Mesodermal cell (in vitro differentiated cells): ENCODE results near the gene SLC17A5. TPM values are rescaled to one million over a fixed set of nuclear protein-coding genes. Genes with fewer than 3 reads are reported as not detected.

ENCODE experiments used
- H3K27ac ChIP-seq: 2 replicates; pipeline ENCODE4 v1.7.0; 2013; ENCODE audit warnings: mild to moderate bottlenecking, low read depth, low read length, moderate library complexity; ENCODE audit not compliant: severe bottlenecking
- H3K36me3 ChIP-seq: 2 replicates; pipeline ENCODE4 v1.7.1; 2013; ENCODE audit warnings: mild to moderate bottlenecking, low read length, moderate library complexity; ENCODE audit not compliant: control insufficient read depth, insufficient read depth
- H3K4me1 ChIP-seq: one replicate; pipeline ENCODE4 v1.7.1; 2013; ENCODE audit warnings: mild to moderate bottlenecking, low read length; ENCODE audit not compliant: insufficient read depth, control insufficient read depth, poor library complexity, severe bottlenecking
- H3K4me3 ChIP-seq: 2 replicates; pipeline ENCODE4 v1.7.0; 2013; ENCODE audit warnings: low read length, control low read depth, mild to moderate bottlenecking; ENCODE audit not compliant: insufficient read depth, poor library complexity, severe bottlenecking; ENCODE audit errors: extremely low read depth
- H3K9me3 ChIP-seq: 2 replicates; pipeline ENCODE4 v1.7.1; 2013; ENCODE audit warnings: mild to moderate bottlenecking, low read length, moderate library complexity; ENCODE audit not compliant: control insufficient read depth
- WGBS, 2 experiments: methylation state at CpG; one replicate each; pipeline ENCODE4 v1.1.5; 2013; ENCODE audit warnings: missing lambda C conversion rate in 2 of 2; ENCODE audit not compliant: insufficient coverage in 2 of 2; 5-methylcytosine and 5-hydroxymethylcytosine counted together
- polyA plus RNA-seq, 2 experiments: library from polyadenylated mRNA; stranded (reverse); fragments of 50-300 nt; gene quantifications; one replicate each; pipeline ENCODE4 v1.2.3, GENCODE V29; 2013

Gene SLC17A5, protein sequence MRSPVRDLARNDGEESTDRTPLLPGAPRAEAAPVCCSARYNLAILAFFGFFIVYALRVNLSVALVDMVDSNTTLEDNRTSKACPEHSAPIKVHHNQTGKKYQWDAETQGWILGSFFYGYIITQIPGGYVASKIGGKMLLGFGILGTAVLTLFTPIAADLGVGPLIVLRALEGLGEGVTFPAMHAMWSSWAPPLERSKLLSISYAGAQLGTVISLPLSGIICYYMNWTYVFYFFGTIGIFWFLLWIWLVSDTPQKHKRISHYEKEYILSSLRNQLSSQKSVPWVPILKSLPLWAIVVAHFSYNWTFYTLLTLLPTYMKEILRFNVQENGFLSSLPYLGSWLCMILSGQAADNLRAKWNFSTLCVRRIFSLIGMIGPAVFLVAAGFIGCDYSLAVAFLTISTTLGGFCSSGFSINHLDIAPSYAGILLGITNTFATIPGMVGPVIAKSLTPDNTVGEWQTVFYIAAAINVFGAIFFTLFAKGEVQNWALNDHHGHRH
- 14.6 TPM for polyA plus RNA-seq (2013, experiment 1 of 2)
- polyA plus RNA-seq (2013, experiment 2 of 2) = 15.0 TPM

DNA sequence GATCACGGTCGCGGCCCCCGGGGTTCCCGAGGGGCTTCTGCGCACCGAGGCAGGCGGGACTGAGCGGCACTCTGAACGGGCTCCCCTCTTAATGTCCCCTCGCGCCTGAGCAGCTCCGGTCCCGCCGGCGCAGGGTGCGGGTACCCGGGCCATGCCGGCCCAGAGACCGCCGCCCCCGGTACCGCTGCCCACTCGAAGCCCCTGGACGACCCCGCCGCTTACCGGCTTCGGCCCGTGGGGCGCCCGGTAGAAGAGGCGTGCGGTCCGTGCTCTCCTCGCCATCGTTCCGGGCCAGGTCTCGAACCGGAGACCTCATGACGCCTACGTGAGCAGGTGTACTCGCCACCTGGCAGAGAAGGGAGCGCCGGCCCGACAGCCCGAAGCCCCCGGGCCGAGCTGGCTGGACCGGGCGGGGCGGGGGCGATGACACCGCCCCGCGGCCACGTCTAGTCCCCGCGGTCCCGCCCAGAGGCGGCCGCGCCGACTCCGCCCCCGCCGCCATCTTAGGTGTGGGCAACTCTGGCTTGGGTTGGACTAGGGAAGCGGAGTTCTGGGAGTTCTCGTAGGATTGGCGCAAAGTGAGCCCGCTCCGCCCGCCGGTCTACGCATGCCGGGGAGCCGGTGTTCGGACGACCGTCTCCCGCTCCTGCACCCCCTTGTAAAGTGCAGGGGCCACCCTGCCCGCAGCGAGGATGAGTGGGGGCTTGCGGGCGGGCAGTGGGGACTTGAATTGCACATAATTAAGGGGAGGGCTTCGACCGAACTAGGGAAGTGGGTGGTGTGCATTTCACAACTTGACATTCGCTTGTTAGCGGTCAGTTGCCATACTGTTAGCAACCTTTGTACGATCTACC is at the start of gene SLC17A5:
SLC17A5 (minus strand) TSS at position 422 of the 854 bp plus-strand sequence; CDS start at position 316, 106 bp downstream.
- peak within 1 kb of the TSS; percentile 87 for H3K27ac ChIP-seq
- no peaks in the 10 kb centered on the region for H3K36me3 ChIP-seq
- no peaks in the 10 kb centered on the region for H3K4me1 ChIP-seq
- peak within 1 kb of the TSS; percentile 91 for H3K4me3 ChIP-seq
- no peaks in the 10 kb centered on the region for H3K9me3 ChIP-seq
- 0% methylated on average over 73 to 87 of the region's 90 CpGs for WGBS, 2 experiments

DNA sequence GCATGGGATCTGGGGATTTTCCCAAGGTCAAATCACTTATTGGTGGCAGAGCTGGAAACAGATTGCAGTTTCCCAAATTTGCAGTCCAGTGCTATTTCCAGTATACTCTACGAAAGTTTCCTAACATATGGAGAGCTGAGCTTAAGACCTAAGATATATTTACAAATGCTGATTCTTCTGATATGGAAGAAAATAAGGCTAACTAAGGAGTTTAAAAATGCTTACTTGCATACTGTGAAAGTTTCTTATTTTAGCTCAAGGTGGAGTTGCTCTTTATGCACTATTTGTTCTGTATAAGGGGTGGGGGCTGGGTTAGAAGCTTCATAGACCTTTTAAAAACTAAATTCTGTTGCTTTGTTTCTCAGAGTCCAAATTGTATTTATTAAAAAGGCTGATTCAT is 49.7 kb upstream of the SLC17A5 start:
- Histone ChIP-seq H3K36me3 (no peaks in the 10 kb centered on the region), H3K4me3 (no peak overlapping the region), H3K27ac (no peak overlapping the region), H3K9me3 (no peaks in the 10 kb centered on the region), H3K4me1 (peaks cover 28% of the 10 kb centered on the region)
- no CpG with 5 or more reads among the region's 1 CpG for WGBS, 2 experiments

DNA sequence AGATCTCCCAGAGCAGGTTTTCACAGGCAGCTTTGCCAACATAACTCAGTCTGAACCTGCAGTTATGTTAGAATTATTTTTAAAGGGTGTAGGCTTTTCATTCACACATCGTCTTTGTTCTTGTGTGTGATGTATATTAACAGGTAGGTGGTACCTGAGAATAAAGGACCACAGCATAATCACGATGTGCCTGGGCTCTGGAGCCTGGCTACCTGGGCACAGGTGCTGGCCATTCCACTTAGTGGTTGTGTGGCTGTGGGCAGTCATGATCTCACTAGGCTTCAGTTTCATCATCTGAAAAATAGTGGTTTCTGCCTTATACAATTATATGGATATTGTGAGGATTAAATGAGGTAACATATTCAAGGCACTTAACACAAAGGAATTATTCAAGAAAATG is 48.7 kb upstream of the SLC17A5 start:
- no peak overlapping the region for H3K27ac ChIP-seq
- WGBS, 2 experiments = 92 to 100% methylated on average over 1 to 2 of the region's 2 CpGs
- H3K4me1 ChIP-seq = peaks cover 28% of the 10 kb centered on the region
- no peaks in the 10 kb centered on the region for H3K36me3 ChIP-seq
- H3K9me3 ChIP-seq = no peaks in the 10 kb centered on the region
- no peak overlapping the region for H3K4me3 ChIP-seq

DNA sequence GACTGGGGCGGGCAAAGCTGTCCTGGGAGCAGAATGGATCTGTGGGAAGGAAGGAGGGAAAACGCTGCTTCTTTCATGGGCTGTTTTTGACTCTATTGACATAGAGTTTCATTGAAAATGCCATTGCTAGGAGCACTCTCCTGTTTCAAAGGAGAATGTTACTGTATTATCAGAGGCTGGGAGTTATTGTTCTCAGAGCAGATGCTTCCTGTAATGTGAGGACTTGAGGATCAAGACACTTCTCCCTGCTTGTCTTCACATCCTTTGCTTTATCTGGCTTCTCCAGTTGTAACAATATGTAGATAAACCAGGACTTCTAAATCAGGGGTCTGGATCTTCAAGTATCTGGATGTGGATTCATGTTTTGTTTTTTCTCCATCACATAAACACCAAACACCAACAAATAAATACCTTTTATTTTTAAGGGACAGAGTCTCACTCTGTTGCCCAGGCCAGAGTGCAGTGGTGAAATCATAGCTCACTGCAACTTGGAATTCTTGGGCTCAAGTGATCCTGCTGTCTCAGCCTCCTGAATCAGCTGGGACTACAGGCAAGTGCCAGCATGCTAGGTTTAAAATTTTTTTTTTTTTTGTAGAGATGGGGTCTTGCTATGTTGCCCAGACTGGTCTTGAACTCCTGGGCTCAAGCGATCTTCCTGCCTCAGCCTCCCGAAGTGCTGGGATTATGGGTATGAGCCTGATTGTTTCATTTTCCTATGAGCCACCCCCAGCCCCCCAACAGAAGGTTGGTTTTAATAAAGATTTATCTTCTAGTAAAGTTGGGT is 46.1 kb upstream of the SLC17A5 start:
- H3K36me3 ChIP-seq = no peaks in the 10 kb centered on the region
- H3K27ac ChIP-seq = peak overlapping the region; percentile 55
- H3K9me3 ChIP-seq = no peaks in the 10 kb centered on the region
- H3K4me1 ChIP-seq = peaks cover 23% of the 10 kb centered on the region
- WGBS, 2 experiments = 59 to 76% methylated on average over 2 to 4 of the region's 4 CpGs
- no peak overlapping the region for H3K4me3 ChIP-seq

DNA sequence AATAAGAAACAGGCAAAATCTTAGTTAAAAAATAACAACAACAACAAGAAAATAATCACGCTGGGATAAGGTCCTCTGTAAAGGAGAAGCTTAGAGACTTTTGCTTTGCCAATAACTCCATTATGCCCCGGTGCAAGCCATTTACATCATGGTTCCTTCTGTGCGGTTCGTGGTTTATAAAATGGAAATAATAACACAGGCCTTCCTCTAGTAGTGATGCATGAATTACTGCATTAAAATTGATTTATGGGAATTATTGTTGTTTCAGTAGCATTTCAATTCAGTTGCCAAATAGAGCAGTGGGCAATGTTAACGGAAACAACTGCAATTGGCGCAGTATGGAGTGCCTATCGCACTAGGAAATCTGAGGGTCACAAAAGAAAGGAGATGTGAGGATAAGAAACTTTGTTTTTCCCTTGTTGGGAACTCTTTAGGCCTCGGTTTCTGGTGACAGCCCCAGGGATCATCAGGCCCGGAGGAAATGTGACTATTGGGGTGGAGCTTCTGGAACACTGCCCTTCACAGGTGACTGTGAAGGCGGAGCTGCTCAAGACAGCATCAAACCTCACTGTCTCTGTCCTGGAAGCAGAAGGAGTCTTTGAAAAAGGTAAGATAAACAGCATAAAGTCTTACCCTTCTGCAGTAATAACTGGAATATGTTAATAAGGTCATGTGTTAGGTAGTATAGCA is 43.3 kb upstream of the SLC17A5 start:
- no peaks in the 10 kb centered on the region for H3K36me3 ChIP-seq
- H3K9me3 ChIP-seq = peaks cover 4% of the 10 kb centered on the region
- H3K27ac ChIP-seq = no peak overlapping the region
- peak overlapping the region; percentile 37 for H3K4me3 ChIP-seq
- H3K4me1 ChIP-seq = peaks cover 15% of the 10 kb centered on the region
- 80 to 100% methylated on average over 4 of the region's 10 CpGs for WGBS, 2 experiments

DNA sequence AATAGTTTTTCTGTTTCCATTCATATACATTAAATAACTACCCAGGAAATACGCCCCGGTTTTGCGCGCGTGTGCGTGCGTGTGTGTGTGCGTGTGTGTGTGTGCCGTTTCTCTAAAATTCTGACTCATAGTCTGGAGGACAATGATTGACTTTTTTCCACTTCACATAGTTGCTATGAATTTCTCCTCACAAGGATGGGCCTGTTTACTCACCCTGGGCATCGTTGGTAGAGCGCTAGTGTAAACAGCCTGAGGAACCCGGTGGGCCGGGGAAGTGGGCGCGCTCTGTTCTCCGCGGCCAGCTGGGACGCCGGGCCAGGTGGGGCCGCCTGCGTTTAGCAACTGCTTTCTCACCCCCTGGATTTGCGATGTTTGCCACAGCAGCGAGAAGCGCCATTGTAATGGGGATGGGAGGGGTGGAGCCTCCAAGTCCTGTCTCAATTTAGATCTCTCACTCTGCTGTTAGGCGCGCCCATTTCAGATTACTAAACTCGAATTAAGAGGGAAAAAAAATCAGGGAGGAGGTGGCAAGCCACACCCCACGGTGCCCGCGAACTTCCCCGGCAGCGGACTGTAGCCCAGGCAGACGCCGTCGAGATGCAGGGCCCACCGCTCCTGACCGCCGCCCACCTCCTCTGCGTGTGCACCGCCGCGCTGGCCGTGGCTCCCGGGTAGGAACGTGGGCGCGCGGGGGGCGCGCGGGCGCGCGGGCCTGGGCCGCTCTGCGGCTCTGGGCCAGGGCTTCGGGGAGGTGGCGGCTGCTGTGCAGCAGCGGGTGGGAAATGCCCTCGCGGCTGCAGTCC is 42.0 kb upstream of the SLC17A5 start, which contains the start of gene CD109:
CD109 (plus strand) TSS at position 585 of the 803 bp plus-strand sequence; CDS start at position 598, 13 bp downstream.
- Histone ChIP-seq H3K9me3 (peaks cover 4% of the 10 kb centered on the region), H3K36me3 (no peaks in the 10 kb centered on the region), H3K27ac (peak within 1 kb of the TSS; percentile 82), H3K4me1 (peaks cover 19% of the 10 kb centered on the region), H3K4me3 (peak within 1 kb of the TSS; percentile 37)
- 2 to 5% methylated on average over 34 to 41 of the region's 61 CpGs for WGBS, 2 experiments

DNA sequence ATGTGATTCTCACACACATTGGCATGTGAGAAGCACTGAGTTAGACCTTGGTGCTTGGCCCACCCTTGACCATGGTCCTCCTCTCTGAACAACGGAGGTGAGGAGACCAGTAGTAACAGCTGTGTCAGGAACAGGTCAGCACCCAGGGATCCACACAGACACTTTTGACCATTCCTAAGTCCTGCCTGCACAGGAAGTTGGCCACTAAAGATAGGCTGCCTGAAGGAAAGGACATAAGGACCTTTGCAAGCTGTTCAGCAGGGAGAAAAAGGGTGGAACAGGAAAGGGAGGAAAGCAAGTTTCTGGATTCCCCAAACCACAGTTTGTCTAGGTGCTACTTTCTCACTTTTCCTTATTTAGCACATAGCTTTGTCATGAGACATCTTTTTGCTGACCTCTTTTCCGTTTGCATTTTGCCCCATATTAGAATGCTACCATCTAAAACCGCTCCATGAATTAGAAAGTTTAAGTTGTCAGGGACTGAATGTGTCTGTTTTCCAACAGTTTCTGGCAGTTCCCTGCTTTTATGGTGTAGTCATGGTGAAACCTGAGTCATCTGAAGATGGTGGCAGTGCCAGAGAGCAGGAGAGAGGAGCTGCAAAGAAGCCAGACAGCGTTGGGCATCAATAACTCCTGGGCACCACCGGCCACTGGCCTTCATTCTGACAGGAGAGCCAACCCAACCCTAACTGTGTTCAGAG is 41.1 kb upstream of the SLC17A5 start:
- H3K27ac ChIP-seq = peak overlapping the region; percentile 82
- no peak overlapping the region for H3K4me3 ChIP-seq
- WGBS, 2 experiments = 79 to 90% methylated on average over 3 of the region's 5 CpGs

DNA sequence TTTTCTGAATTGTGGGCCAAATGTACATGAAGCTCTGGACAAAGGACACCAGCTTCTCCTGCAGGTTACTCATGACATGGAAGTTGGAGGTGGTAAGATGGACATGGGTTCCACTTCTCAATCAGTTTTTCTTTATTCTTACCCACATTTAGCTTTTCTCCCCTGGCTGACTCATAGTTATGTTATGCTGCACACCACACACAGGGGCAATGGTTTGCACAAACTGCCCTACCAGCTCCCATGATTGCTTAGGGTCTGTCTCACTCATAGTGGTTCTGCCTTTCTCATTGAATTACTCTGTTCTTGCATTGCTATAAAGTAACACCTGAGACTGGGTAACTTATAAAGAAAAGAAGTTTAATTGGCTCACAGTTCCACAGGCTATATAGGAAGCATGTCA is 37.7 kb upstream of the SLC17A5 start:
- Histone ChIP-seq H3K4me1 (peaks cover 18% of the 10 kb centered on the region), H3K9me3 (peaks cover 4% of the 10 kb centered on the region), H3K36me3 (no peaks in the 10 kb centered on the region), H3K27ac (no peak overlapping the region), H3K4me3 (no peak overlapping the region)

More for the DNA sequence above, 41.1 kb upstream of the SLC17A5 start:
- H3K4me1 ChIP-seq = peaks cover 19% of the 10 kb centered on the region
- H3K9me3 ChIP-seq = peaks cover 4% of the 10 kb centered on the region
- H3K36me3 ChIP-seq = no peaks in the 10 kb centered on the region

DNA sequence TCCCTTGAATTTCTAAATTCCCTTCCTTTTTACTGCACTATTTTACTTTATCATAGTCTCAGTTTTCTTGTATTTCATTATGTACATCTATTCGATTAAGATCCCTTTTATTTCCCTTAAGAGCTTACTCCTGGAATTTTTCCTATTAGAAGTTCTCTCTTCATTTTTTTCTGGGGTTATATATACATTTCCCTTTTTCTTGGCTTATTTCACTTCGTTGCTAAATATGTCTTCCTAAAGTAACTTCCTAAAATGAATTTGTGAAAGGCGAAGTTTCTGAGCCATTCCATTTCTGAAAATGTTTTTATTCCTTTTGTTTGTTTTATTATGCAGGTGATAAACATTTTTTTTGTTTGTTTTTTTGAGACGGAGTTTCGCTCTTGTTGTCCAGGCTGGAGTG is 36.3 kb upstream of the SLC17A5 start:
- 80% methylated on average over 1 of the region's 5 CpGs; no CpG with 5 or more reads in 1 of the 2 experiments for WGBS, 2 experiments
- Histone ChIP-seq H3K9me3 (peaks cover 4% of the 10 kb centered on the region), H3K4me3 (no peak overlapping the region), H3K4me1 (peaks cover 12% of the 10 kb centered on the region), H3K27ac (no peak overlapping the region), H3K36me3 (no peaks in the 10 kb centered on the region)
